ENCODE measurements around the gene MACROD2.
A peak's percentile ranks its signal among the peaks of the same experiment; 100 is the strongest.

Gene MACROD2

DNA sequence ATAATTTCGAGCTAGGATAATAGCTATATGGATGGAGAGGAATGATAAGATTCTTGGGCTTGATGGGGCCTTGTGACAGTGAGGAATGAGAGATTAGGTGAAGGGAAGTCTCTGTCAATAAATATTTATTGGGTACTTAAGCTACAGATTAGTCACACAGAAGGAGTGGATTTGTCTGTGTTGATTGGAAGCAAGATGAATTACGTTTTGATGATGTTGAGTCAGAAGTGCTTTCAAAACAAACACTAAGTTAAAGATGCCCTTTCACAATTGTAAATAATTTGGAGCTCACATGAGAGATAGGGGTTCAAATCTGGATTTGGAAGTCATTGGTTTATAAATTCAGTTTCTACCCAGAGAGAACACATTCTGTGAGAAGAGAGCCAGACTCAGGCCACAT is 1743.7 kb downstream of the MACROD2 start:
- DNase-seq, result no peak

DNA sequence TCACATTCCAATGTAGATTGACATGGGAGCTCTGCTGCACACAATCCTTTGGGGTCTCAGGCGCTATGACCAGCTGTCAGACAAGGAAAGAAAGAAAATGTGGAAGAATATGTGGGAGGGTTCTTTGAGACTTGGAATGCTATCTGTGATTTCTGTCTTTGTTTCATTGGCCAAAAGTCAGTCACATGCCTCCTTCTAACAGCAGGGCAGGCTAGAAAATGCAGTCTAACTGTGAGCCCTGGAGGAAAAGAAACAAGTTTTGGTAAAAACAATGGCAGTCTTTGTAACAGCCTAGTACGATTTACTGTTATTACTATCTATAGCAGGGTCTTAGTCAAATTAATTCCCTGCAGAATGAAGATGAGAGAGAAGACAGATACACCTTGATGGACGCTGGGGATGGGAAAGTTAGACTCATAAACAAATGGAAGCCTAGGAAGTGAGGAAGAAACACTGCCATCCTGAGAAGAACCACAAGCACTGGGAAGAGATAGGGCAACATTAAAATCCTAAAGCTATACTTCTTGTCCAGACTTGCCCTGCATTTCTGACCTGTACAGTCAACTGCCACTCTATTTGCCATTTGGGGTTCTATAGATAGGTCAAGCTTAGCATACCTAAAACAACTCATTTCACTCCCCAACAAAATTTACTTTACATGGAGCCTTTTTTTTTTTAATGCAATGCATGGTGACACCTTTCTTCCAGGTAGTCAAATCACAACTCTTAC is 1744.9 kb downstream of the MACROD2 start:
- no peak for DNase-seq

DNA sequence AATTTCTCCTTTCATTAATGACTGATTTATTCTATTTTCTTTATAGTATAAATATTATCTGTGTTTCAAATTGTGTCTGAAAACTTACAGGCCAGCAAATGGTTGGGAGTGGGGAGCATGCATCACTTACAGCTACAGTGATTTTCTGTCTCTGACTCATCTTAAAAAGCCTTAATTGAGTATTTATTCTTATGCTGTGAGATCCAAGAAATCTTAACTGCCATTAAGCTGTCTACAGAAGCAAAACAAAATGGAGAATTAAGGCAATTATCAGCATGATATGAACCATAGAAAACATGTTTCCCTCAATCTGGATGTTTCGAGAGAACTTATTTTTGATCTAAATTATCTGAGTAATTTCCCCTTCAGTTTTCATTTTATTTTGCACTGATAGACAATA is 1746.8 kb downstream of the MACROD2 start:
- peak; percentile 31 for DNase-seq

DNA sequence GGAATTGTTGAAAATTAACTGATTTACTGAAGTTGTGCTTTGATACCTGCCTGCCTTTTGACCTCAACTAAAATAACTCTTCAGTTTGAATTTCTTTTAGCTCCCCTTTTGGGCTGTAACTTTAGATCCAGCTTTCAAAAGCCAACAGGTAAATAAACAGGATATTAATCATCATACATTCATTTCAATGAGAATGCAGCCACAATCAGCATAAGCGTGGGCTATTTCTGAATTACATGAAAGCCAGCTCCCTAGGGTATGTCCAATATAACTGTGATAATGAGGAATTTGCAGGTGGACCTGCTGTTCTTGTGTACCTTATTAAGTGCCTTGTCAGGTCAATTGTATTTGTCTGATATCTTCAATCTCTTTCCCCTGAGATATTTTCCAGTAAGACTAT is 1747.3 kb downstream of the MACROD2 start:
- no peak for DNase-seq

DNA sequence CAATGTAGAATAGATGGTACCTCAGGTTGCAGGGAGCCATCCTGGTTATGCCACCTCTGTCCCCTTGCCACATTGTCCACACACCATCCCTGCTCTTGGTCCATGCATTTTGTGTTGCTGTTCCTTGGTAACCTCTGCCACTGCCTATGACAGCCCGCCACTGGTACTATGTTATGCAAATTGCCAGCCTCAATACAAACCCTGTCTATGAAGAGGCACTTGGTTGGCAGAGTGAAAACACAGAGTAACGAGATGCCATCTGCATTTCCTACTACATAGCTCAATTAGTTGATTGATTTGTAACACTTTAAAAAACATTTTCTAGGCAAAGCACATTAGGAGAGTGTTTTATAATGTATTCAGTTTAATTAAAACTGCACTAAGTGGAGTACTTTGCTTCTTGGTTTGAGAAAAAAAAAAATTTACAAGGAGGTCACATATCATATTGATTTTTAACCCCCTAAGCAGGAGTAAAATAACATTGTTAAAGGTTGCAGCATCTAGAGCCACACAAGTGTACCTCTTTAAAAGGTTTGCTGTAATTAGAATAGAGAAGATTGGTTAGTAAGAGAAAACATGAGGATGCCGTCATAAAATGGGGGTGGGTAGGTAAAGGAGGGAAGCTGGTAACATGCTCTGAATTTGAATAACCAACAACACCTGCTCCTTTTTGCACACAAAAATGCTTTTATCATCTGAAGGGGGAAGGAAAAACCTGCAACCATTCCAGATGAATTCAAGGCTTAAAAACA is 1760.9 kb downstream of the MACROD2 start:
- DNase-seq, result no peak

DNA sequence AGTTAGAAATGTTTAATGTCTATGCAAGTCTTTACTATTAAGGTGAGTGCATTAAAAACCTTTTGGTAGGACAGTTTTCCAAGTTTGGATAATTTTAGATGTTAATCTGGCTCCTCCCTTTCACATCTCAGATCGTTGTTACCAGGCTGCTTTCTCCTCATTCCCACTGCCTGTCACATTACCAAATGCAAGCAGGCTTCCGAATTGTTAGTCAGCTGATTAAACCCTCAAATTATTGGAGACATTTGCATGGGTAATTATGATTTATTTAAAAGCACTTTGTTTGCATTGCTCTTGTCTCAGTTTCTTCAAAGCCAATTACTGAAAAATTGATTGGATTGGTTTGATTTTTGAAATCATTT is 1761.4 kb downstream of the MACROD2 start:
- DNase-seq, result no peak

DNA sequence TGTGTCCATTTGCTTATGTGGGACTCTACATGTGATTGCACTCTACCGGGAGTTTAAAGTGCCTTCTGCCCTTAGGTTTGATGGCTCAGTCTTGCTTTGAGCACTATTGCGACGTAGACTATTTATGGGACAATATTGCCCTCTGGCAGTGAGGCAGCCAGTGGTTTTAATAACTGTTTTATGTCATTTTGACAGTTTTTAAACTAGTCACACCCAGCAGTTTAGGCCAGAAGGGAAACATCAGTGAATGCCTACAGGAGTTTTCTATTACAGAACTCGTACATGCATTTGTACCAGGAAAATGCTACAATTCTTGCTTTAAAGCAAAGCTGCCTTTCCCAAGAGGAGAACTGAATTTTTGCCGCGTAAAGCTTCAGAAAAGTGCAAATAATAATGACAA is 1764.3 kb downstream of the MACROD2 start:
- peak; percentile 55 for DNase-seq

DNA sequence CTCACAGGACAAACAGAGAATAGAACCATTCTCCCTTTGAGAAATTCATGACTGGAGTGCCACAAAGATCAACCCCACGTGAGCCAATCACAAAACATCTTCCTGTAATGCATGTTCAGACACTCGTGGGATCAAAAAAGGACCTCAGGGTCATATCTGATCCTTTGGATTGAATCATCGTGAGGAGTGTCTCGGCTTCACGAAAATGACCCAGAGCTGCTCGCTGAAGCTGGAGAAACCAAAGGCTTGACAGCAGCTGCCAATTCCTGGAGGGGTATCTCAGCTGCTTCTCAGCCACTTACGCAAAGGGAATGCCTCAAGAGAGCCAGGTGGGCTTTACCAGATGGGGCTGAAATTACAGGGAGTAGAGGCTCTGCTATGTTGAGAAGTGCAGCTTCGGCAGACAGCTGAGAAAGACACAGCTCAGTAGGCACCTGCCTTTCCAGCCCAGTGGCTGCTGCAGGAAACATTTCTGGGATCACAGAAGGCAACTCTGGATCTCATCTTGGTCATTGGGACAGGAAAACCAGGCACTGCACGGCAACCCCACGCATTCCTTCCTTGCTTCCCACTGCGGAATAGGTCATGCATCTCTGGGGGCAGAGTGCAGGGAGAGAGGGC is 1764.8 kb downstream of the MACROD2 start:
- peak; percentile 14 for DNase-seq

DNA sequence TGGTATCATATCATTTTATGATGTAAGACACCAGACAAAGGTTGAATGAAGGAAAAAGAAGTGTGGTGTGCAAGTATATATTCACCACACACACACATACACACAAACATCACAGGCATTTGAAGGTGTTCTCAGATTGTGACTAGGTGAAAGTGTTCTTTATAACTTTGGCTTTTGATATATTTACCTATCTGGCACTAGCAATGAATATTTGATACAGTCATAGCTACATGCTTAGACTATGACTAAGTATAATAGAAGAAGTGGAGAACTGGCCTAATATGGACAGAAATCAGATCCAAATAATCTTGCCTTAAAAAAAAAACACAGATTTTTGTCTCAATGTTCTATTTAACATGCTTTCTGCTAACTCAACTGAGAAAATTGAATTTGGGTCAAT is 1768.0 kb downstream of the MACROD2 start:
- peak; percentile 71 for DNase-seq

DNA sequence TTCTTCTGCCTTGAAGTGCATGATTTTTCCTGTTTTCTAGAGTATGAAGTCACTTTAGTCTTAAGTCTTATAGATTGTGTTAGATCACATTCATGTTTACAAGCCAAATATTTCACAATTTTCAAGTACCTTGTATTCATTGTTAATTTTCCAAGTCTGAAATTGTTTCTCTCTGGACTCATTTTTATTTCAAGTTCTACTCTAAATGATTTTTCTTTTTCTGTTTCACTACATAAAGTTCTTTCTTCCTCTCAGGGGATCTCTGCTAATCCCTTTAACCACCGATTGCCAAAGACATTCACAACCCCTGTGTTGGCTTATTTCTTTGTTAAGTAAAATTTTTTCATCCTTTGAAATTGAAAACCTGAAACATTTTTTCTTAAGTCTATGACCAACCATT is 1772.3 kb downstream of the MACROD2 start:
- DNase-seq, result peak; percentile 30

DNA sequence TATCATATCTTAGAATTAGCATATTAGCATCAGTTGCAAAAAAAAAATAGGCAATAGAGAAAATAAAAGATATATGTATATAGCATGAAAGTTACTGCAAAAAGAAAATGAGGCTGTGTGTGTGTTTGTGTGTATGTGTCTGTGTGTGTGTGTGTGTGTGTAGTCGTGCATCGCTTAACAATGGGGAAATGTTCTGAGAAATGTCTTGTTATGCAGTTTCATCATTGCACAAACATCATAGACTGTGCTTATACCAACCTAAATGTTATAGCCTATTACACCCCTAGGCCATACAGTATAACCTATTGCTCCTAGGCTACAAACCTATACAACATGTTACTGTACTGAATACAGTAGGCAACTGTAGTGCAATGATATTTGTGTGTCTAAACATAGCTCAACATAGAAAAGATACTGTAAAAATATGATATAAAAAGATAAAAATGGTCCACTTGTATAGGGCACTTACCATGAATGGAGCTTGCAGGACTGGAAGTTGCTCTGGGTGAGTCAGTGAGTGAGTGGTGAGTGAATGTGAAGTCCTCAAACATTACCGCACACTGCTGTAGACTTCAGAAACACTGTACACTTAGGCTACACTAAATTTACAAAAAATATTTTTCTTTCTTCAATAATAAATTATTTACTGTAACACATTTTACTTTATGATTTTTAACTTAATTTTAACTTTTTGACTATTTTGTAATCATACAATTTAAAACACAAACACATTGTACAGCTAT is 1772.9 kb downstream of the MACROD2 start:
- no peak for DNase-seq

DNA sequence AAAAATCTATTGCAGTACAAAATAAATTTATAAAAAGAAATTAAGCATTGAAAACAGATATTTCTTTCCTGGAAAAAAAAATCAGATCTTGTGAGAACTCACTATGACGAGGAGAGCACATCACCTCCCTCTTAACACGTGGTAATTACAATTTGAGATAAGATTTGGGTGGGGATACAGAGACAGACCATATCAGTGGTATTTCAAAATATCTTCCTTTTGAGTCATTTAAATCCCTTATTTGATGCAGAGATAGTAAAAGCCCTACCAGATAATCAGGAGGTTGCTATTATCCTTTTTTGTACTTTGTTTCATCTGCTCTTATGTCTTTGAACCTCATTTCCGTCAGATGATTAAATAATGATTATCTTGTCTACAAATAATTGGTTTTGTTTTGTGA is 1777.5 kb downstream of the MACROD2 start:
- DNase-seq, result no peak

DNA sequence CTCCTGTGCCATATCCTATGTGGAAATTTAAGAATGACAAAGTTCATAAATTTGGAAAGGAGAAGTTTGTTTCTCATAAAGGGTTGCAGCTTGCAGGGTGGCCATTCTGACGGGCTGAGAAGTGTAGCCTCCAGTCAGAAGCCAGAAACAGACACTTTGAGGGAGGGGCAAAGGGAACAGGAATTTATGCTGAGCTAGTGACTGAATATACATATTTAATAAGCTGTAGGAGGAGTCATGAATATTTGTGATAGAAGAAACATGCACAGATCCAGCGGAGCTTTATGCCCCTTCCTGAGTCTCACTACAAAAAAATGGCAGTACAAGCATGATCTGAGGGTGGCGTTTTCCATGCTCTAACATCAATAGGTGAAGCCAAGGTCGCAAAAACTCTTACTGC is 1779.6 kb downstream of the MACROD2 start:
- DNase-seq, result no peak

DNA sequence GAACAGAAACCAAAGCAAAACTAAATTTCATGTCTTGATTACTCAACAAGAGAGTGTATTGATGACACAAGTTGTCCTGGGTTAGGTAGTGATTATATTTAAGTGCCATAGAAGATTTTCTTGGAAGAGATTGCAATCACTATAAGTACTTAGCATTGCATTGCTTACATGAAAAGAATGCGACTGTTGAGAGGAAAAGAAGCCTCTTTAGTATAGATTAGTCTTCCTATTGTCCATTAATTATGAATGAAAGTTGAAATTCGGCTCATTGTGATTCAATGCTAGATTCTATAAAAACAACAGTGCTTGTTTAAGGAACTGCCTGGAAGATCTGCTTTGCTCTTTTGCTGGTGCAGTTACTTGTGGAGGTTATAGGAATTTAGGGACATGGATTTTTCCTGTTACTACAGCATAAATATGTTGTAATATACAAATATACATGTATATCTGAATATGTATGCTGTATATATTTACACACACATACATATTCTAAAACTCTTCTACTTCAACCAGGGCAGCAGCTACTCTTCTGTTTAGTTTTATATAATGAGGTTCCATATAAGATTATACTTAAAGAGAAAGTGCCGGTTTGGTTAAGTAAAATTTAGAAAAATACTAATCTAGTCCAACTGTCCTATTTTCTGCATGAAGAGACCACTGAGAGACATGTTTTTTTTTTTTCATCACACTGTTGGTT is 1781.6 kb downstream of the MACROD2 start:
- DNase-seq, result no peak

DNA sequence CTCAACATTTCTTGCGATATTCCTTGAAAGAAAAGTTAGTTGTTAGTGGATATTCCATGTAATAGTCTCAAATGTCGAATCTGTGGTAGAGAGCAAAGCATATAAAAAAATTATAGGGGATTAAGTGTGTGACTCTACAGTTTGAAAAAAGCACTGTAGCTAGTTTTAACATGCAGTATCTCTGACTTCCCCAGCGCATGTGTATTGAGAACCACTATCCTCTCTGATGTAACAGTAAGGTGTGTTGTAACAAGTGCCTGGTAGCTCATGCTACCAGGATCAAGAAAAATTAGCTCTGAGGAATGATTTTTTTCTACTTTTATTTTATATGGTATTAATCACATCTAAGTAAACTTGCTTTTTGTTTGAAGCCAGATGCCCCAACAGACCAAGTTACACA is 1788.7 kb downstream of the MACROD2 start:
- no peak for DNase-seq

DNA sequence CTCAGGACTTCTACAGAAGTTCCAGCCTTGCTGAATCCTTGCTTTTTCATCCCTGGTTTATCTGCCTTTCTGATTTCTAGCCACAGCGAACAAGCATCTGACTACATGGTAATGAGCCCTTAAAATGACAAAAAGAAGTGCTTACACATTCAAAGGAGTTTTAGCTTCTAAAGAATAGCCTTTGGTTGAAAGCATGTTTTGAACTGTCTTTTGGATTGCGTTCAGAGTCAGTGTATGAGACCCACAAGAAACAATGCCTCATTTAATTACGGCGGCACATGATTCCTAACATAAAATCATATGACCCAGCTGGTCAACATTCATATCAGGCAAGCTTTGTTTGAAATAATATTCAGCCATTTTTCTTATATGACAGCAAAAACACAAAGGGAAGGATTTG is 1793.8 kb downstream of the MACROD2 start:
- no peak for DNase-seq

DNA sequence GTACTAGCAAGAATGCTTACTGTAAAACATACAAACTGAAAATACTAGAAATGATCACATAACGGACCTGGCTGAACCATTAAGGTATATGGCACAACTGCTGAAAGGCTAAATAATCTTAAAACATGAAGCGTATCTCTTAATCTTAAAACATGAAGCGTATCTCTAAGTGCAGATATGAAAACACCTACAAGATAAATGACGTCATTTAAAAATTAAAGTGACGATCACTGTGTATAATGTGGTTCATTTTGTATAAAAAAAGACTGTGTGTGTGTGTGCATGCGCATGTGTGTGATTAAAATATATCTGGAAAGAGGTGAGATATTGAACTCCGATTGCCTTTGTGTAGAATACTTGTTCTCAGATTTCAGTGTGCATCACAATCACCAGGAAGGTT is 1797.5 kb downstream of the MACROD2 start:
- no peak for DNase-seq

DNA sequence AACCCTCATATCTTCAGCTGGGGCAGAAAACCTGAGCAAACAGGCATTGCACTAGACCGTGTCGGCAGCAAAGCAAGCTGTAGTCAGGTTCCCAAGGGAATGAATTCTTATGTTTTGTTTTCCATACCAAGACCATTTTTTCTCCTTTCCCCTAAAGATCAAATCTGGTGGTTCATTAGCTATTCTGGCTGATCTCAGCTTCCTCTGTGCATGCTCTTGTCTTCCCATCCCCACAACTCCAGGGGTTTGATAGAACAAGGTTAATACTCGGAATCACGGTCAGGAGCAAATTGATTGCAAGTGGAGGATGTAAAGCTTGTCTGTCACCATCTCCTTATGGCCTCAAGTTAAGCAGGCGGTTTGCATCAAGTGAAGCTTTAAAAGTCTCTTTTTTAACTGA is 1799.1 kb downstream of the MACROD2 start:
- DNase-seq, result no peak

DNA sequence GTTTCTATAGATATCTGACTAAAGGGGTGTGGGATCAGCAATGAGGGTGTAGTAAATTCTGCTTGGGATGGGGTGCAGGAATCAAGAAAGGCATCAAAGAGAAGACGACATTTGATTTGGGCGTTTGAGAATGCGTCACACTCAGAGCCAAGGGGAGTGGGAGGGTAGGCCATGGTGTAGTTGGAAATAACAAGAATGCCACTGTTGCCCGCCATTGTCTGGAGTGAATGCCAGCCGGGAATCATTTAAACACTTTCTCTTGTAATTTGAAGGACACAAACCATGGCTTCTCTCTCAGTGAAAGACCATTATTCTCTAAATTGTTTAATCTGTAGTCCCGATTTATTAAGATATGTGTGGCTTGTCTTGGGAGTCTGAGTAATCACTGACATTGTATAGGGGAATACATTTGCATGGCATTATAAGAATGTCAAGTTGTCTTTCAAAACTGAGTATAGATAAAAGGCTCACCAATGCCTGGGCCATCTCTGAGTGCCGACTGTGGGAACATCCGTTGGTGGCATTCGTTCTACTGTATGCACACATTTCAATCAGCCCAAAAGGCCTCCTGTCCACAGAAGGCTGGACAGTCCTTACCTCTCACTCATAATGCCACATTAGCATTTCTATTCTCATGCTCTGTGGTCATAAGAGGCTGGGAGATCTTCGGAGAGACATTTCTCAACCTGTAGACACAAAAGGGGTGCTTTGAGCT is 1800.1 kb downstream of the MACROD2 start:
- DNase-seq, result no peak

DNA sequence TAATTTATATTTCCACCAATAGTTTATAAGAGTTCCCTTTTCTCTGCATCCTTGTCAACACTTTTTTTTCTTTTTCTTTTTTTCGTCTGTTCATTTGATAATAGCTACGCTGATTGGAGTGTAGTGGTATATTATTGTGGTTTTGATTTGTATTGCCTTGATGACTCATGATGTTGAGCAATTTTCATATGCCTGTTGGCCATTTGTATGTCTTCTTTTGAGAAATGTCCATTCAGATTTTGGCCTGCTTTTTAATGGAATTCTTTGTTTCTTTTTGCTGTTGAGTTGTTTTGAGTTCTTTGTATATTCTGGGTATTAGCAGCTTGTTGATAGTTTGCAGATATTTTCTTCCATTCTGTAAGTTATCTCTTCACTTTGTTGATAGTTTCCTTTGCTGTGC is 1804.6 kb downstream of the MACROD2 start:
- peak; percentile 48 for DNase-seq

DNA sequence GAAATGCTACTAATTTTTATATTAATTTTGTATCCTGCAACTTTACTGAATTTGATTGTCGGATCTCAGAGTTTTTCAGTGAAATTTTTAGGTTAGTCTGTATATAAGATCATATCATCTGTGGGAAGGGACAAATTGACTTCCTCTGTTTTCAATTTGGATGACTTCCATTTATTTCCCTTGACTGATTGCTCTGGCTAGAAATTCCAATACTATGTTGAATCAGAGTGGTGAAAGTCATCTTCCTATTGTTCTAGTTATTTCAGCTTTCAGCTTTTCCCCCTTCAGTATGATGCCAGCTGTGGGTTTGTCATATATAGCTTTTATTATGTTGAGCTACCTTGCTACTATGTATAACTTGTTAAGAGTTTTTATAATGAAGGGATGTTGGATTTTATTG is 1806.7 kb downstream of the MACROD2 start:
- peak; percentile 42 for DNase-seq

DNA sequence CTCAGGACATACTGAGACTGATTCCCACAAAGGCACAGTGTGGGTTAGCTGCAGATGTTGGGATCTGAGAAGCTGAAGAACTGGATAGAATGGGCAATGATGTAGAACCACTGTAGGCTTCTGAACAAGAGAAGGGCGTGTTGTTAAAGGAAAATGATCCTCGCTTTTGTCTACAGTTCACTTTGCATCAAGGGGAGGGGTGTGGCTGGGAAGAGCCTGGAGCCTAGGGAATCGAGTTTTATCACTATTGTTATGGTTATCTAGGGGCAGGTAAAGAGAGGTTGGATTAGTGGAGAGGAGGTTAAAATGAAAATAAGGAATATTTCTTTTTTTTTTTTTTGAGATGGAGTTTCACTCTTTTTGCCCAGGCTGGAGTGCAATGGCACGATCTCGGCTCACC is 1809.8 kb downstream of the MACROD2 start:
- DNase-seq, result no peak

Data from fibroblast of skin of abdomen (primary cell).